OCI-LY1 (cell line): ENCODE results near the gene NEURL1.

Source experiments
- CTCF ChIP-seq: fragments of 200-600 bp; sonication (generic), shearing (Covaris generic); IDR thresholded peaks from 2 replicates; pipeline ENCODE4 v1.5.1; 2017; ENCODE audit warnings: mild to moderate bottlenecking, antibody characterized with exemption, low read length, moderate library complexity, mixed read lengths
- EZH2 ChIP-seq: fragments of 200-600 bp; sonication (generic), shearing (Covaris generic); IDR thresholded peaks from 2 replicates; pipeline ENCODE4 v1.8.0; 2017; ENCODE audit warnings: borderline replicate concordance, mixed run types, mild to moderate bottlenecking, antibody characterized with exemption, low read length, moderate library complexity, mixed read lengths

GRCh38 chr10:103617602-103618385, 124.3 kb downstream of the NEURL1 start:
- TF ChIP-seq CTCF = no peak
- TF ChIP-seq EZH2 = no peak
